Hematopoietic multipotent progenitor cell treated with erythropoietin and hydrocortisone succinate and interleukin-3 and kit ligand, for 15 days (in vitro differentiated cells): ENCODE data around the gene PCDHGB2.
"Not testable (repeated sequence)": the region's sequence is repeated elsewhere in the genome, so short reads cannot be mapped to it uniquely, and the experiment has no call there.

Experiments used
- DNase-seq: peaks from one replicate; pipeline ENCODE4 v3.0.0-alpha.2; 2015; ENCODE audit warnings: low spot score

PCDHGB2 gene

GRCh38 chr5:141359790-141360426 is at the start of gene PCDHGB2:
PCDHGB2 (plus strand) TSS chr5:141359994; CDS start chr5:141360136, 142 bp downstream.
- no peak for DNase-seq

DNA sequence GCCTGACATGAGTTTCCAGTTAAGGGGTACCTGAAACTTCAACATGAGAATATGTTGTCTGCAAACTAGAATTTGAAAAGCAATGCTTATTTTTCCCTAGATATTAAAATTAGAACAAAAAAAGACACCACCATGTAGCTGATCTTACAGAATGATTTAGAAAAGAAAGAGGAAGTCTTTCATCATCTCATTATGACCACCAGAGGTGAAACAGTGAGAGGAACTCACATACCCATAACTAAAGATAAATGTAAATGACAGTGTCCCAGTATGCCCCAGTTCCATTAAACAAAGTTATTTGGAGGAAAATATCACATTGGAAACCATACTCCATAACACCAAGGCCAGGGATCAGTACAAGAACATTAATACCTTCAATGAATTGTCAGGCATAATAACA is 46.1 kb upstream of the PCDHGB2 start:
- no peak for DNase-seq

DNA sequence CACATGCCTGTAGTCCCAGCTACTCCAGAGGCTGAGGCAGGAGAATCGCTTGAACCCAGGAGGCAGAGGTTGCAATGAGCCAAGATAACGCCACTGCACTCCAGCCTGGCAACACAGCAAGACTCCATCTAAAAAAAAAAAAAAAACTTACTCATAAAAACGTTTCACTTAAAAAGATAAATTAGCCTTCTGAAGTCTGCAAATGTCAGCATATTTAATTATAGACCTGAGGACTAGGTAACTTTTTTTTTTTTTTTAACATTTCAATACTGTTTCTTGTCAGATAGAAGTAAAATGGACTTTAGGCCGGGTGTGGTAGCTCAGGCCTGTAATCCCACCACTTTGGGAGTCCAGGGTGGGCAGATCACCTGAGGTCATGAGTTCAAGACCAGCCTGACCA is 42.8 kb upstream of the PCDHGB2 start:
- not testable (repeated sequence) for DNase-seq

- DNase-seq = no peak
Observed at GRCh38 chr5:141319202-141319601, 40.6 kb upstream of the PCDHGB2 start.

- no peak for DNase-seq
Observed at GRCh38 chr5:141319699-141320098, 40.1 kb upstream of the PCDHGB2 start.

DNA sequence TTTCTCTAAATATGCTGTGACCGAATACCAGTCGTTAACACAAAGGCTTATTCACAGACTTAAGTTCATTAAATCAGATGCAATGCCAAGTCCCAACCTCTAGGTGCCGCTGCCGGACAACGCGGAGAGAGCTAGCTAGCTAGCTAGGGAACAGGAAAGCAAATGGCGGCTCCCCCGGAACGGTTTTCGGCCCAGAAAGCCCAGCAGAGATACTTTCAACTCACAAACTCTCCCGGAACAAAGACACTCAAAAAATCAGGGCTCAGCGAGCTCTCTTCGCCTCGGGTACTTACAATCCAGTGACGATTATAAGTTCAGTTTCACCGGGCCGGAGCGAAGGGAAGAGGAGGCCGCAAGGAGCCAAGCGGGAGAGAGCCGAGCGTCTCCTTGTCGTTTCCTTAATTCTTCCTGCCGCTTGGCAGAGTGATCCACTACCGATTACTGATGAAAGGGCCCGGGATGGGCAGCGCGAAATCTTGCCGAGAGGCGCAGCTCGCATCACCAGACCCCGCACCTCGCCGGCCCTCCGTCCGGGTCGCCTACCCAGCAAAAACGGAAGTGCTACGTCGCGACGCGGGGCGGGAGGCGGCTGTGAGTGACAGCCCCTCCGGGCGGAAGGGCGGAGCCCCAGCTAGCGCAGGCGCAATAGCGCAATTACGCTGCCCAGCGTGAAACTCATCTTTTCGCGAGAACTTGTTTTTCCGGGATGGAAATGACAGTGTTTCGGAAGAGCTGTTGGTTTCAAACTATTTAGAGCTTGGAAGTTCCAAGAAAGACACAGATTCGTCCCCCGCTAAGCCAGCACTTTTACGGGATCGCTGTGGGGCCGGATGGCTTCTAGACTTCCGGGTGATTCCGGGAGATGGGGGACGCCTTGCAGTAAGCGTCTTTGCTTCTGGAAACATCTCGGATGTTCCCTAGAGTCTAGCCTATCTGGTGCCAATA is 39.3 kb upstream of the PCDHGB2 start, which contains the start of gene TAF7:
TAF7 (minus strand) TSS at position 560 of the 945 bp plus-strand sequence. CDS start 740 bp downstream, outside the sequence.
- DNase-seq = peak; percentile 89

- no peak for DNase-seq
Observed at GRCh38 chr5:141322261-141322660, 37.5 kb upstream of the PCDHGB2 start.

DNA sequence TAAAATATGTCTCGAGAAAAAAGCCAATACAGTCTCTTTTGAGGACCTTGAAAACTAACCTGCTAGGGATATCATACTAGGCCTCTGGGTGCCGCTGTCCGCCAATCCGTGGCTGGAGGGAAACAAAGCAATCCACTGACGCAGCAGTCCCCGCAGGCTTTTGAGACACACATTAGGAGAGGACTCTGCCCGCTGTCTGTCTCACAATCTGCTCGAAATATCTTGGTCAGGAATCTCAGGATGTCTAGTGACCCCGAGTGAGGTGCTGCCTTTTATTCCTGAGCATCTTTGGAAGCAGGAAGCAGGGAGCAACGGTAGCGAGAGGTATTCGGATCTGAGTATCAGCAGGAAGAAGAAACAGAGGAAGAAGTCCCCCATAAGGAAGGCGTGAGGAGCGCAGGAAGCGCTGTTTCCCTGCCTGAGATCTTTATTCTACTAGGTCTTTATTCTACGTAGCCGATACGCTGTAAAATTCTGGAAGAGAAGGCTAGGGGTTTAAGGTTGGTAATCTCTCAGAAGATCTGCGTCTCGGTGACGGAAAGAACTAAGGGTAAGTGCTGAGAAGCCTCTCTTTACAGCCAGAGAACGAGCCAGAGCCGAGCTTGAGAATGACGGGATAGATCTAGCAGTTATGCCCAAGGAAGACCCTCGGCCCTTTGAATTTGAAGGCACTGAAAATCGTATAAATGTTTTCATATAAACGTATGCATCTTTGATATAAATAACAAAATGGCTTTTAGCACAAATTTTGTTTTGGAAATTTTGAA is 33.5 kb upstream of the PCDHGB2 start:
- no peak for DNase-seq

DNA sequence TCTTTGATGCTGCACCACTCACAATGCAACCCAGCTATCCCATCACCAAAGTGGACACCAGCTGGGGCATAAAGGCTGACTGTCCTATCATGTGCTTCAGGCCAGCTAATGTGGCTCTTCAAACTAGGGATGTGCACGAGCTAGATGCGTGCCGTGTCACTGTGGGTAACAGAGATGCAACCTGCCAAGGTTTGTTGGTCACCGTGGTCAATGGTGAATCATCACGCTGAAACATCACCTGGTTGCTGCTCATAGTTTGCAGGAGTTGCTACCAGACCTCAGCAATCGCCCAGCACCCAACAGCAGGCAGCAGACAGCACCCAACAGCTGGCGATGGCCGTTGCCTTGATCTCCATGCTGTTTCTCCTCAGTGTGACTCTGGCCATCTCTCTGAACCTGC is 31.6 kb upstream of the PCDHGB2 start:
- no peak for DNase-seq

GRCh38 chr5:141330299-141331080 is 29.3 kb upstream of the PCDHGB2 start, which contains the start of gene PCDHGA1:
PCDHGA1 (plus strand) TSS chr5:141330514.
- no peak for DNase-seq

GRCh38 chr5:141332571-141332970 is 27.2 kb upstream of the PCDHGB2 start:
- DNase-seq = not testable (repeated sequence)

DNA sequence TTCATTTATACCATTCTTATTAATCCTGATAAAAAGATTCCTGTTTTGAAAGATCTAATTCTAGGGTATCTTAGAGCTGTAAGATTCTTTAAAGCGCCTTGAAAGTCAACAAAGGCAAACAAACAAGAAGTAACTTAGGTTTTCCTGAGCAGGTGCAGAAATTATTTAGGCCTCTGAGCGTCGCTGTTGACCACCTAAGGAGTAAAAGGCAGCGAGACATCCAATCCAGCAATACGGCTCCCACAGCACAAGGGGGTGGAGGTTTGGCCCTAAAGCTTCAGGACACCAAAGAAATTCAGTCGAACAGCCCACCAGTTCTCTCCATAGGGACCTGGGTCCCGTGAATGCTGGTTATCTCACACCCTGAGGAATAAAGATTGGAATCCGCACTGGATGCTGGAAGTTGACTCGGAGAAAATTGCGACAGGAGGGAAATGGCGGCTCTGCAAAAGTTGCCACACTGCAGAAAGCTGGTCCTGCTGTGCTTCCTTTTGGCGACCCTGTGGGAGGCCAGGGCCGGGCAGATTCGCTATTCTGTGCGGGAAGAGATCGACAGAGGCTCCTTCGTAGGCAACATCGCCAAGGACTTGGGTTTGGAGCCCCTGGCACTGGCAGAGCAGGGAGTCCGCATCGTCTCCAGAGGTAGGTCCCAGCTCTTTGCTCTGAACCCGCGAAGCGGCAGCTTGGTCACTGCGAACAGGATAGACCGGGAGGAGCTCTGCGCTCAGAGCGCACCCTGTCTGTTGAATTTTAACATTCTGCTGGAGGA is 21.1 kb upstream of the PCDHGB2 start, which contains the start of gene PCDHGA2:
PCDHGA2 (plus strand) TSS at position 223 of the 769 bp plus-strand sequence.
- no peak for DNase-seq

GRCh38 chr5:141340781-141341354 is 18.9 kb upstream of the PCDHGB2 start:
- not testable (repeated sequence) for DNase-seq

- DNase-seq = no peak
Observed at GRCh38 chr5:141342773-141343172, 17.0 kb upstream of the PCDHGB2 start.

DNA sequence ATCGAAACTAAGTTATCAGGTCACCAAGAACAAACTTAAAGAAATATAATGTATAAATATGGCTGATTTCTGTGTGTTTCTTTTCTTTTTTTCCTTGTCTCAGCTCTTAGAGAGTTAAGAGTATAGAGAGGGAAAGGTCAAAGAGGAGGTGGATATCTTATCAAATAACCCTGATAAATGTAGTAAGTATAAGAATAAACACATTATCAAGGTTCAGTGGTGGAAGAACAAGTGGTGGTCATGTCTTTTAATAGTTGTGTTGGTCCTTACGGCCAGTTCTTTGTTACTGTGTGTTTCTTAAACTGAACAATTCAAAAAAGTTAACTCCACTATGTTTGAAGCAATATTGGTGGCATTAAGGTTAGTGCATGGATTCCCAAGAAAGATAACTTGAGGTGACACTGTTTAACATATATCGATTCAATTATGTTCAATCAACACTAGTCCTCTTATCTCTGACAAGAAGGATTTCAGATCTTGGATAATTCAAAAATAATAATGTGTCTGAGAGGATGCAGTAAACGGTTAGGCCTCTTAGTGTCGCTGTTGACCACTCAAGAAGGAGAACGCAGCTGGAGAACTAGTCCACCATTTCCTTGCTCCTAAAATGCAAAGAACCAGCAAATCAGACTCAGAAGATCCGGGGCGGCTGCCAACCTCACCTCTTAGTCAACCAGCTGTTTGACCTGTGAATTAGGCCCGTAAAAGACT is 16.4 kb upstream of the PCDHGB2 start, which contains the start of gene PCDHGA3:
PCDHGA3 (plus strand) TSS at position 588 of the 711 bp plus-strand sequence. CDS start 205 bp downstream, outside the sequence.
- DNase-seq = no peak

GRCh38 chr5:141343953-141344463 is 15.8 kb upstream of the PCDHGB2 start:
- DNase-seq = no peak

- DNase-seq = no peak
Observed at GRCh38 chr5:141345327-141345726, 14.5 kb upstream of the PCDHGB2 start.

DNA sequence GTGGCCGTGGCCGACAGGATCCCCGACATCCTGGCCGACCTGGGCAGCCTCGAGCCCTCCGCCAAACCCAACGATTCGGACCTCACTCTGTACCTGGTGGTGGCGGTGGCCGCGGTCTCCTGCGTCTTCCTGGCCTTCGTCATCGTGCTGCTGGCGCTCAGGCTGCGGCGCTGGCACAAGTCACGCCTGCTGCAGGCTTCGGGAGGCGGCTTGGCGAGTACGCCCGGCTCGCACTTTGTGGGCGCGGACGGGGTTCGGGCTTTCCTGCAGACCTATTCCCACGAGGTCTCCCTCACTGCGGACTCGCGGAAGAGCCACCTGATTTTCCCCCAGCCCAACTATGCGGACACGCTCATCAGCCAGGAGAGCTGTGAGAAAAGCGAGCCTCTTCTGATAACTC is 13.8 kb upstream of the PCDHGB2 start:
- DNase-seq = not testable (repeated sequence)
